ENCODE measurements around the gene LHPP.
"Not testable (repeated sequence)": the region's sequence is repeated elsewhere in the genome, so short reads cannot be mapped to it uniquely, and the experiment has no call there.

- not testable (repeated sequence) for TF ChIP-seq POLR2A (IDR thresholded peaks at IDR 0.05)
- TF ChIP-seq, protein P1, sequence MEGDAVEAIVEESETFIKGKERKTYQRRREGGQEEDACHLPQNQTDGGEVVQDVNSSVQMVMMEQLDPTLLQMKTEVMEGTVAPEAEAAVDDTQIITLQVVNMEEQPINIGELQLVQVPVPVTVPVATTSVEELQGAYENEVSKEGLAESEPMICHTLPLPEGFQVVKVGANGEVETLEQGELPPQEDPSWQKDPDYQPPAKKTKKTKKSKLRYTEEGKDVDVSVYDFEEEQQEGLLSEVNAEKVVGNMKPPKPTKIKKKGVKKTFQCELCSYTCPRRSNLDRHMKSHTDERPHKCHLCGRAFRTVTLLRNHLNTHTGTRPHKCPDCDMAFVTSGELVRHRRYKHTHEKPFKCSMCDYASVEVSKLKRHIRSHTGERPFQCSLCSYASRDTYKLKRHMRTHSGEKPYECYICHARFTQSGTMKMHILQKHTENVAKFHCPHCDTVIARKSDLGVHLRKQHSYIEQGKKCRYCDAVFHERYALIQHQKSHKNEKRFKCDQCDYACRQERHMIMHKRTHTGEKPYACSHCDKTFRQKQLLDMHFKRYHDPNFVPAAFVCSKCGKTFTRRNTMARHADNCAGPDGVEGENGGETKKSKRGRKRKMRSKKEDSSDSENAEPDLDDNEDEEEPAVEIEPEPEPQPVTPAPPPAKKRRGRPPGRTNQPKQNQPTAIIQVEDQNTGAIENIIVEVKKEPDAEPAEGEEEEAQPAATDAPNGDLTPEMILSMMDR (IDR thresholded peaks at IDR 0.05) = not testable (repeated sequence)
Measured at GRCh38 chr10:124588341-124588735, 126.7 kb downstream of the LHPP start.

Data from heart left ventricle (tissue), 13 donors.